Spinal cord (tissue), 10 donors: ENCODE data around the gene PCDHA6. TPM values are rescaled to one million over a fixed set of nuclear protein-coding genes. Genes with fewer than 3 reads are reported as not detected.

Experiments
- DNase-seq, 6 donors: peaks; one replicate each; pipeline versions ENCODE4 v3.0.0 to v3.0.0-alpha.2; 2013 to 2015; ENCODE audit warnings: low spot score in 6 of 6, low read depth in 4 of 6
- H3K27ac ChIP-seq: one replicate; pipeline ENCODE4 v1.5.1; 2013; ENCODE audit warnings: low read depth, low read length, control low read depth
- H3K27me3 ChIP-seq: one replicate; pipeline ENCODE4 v1.6.1; 2013; ENCODE audit warnings: low read length; ENCODE audit not compliant: control insufficient read depth, insufficient read depth
- H3K36me3 ChIP-seq: one replicate; pipeline ENCODE4 v1.6.1; 2013; ENCODE audit warnings: low read length; ENCODE audit not compliant: control insufficient read depth, insufficient read depth
- H3K4me1 ChIP-seq: one replicate; pipeline ENCODE4 v1.6.1; 2013; ENCODE audit warnings: low read length; ENCODE audit not compliant: control insufficient read depth, insufficient read depth
- H3K4me3 ChIP-seq: one replicate; pipeline ENCODE4 v1.5.1; 2013; ENCODE audit warnings: low read depth, low read length, control low read depth
- H3K9me3 ChIP-seq: one replicate; pipeline ENCODE4 v1.6.1; 2013; ENCODE audit warnings: low read length; ENCODE audit not compliant: control insufficient read depth, insufficient read depth
- WGBS: methylation state at CpG from one replicate; pipeline ENCODE4 v1.1.5; 2013; ENCODE audit warnings: missing lambda C conversion rate; ENCODE audit not compliant: insufficient coverage; 5-methylcytosine and 5-hydroxymethylcytosine counted together
- polyA plus RNA-seq, 2 donors: library from polyadenylated mRNA; unstranded; fragments of 120-200 nt; gene quantifications; one replicate each; pipeline ENCODE4 v1.2.1, GENCODE V29; 2013; ENCODE audit not compliant: insufficient read length in 2 of 2
- total RNA-seq, 2 donors: library from RNA; depleted of rRNA in 1 of 2; stranded (reverse); fragments of 120-200 nt in 1 of 2; fragments of >200 nt in 1 of 2; gene quantifications; one replicate each; pipeline versions ENCODE4 v1.2.3 to v1.2.4, GENCODE V29; 2013 to 2014
- donor health status: healthy.

The PCDHA6 gene
- total and polyA plus RNA-seq, 4 donors, result 3.0 to 12.9 (median 9.9) TPM

DNA sequence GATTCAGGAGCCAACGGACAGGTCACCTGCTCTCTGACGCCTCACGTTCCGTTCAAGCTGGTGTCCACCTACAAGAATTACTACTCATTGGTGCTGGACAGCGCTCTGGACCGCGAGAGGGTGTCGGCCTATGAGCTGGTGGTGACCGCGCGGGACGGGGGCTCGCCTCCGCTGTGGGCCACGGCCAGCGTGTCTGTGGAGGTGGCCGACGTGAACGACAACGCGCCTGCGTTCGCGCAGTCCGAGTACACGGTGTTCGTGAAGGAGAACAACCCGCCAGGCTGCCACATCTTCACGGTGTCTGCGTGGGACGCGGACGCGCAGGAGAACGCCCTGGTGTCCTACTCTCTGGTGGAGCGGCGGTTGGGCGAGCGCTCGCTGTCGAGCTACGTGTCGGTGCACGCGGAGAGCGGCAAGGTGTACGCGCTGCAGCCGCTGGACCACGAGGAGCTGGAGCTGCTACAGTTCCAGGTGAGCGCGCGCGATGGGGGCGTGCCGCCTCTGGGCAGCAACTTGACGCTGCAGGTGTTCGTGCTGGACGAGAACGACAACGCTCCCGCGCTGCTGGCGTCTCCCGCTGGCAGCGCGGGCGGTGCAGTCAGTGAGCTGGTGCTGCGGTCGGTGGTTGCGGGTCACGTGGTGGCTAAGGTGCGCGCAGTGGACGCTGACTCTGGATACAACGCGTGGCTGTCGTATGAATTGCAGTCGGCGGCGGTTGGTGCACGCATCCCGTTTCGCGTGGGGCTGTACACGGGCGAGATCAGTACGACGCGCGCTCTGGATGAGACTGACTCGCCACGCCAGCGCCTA, 29.6 kb downstream of the PCDHA6 start:
- WGBS, result 46% methylated on average over 94 of the region's 94 CpGs
- Histone ChIP-seq H3K9me3 (peaks cover 9% of the 10 kb centered on the region), H3K4me1 (no peaks in the 10 kb centered on the region), H3K27me3 (no peaks in the 10 kb centered on the region), H3K4me3 (no peak overlapping the region), H3K27ac (no peak overlapping the region), H3K36me3 (peaks cover 3% of the 10 kb centered on the region)
- DNase-seq, result no peak

GRCh38 chr5:140857987-140858240, 30.2 kb downstream of the PCDHA6 start:
- 50% methylated on average over 22 of the region's 22 CpGs for WGBS
- H3K4me3 ChIP-seq, result no peak overlapping the region
- no peaks in the 10 kb centered on the region for H3K4me1 ChIP-seq
- H3K27ac ChIP-seq, result no peak overlapping the region
- no peaks in the 10 kb centered on the region for H3K27me3 ChIP-seq
- DNase-seq, result no peak
- peaks cover 14% of the 10 kb centered on the region for H3K9me3 ChIP-seq
- H3K36me3 ChIP-seq, result peaks cover 9% of the 10 kb centered on the region

GRCh38 chr5:140862441-140863295, 34.9 kb downstream of the PCDHA6 start:
- Histone ChIP-seq H3K4me3 (no peak overlapping the region), H3K27me3 (no peaks in the 10 kb centered on the region), H3K27ac (no peak overlapping the region), H3K4me1 (no peaks in the 10 kb centered on the region), H3K9me3 (peaks cover 15% of the 10 kb centered on the region), H3K36me3 (peaks cover 13% of the 10 kb centered on the region)
- WGBS, result 34% methylated on average over 76 of the region's 76 CpGs
- DNase-seq, result no peak

DNA sequence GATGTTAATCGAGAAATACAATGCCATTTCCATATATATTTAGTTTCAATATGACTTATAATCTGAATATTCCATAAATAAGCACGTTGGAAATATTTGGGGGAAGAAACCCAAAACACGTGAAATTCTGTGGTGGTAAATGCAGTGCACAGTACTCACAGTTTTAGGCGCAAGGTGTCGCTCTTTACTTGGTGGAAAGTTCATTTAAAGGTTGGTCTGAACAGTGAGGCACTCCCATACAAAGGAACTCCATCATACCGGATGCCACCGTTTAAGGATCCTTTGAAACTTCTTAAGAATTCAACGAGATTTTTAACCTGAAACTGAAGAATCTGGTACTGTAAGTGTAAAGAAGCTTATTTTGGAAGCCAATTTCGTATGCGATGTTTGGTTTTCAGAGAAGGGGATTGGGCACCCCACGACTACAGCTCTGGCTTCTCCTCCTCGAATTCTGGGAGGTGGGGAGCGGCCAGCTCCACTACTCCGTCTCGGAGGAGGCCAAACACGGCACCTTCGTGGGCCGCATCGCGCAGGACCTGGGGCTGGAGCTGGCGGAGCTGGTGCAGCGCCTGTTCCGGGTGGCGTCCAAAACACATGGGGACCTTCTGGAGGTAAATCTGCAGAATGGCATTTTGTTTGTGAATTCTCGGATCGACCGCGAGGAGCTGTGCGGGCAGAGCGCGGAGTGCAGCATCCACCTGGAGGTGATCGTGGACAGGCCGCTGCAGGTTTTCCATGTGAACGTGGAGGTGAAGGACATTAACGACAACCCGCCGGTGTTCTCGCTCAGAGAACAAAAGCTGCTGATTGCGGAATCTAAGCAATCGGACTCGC, 41.2 kb downstream of the PCDHA6 start, which contains the start of gene PCDHA11:
Gene PCDHA11 (plus strand): TSS at position 237 of the 834 bp plus-strand sequence. CDS start 147 bp downstream, at position 384.
- Histone ChIP-seq H3K36me3 (peaks cover 14% of the 10 kb centered on the region), H3K27ac (no peak within 1 kb of the TSS), H3K9me3 (peaks cover 13% of the 10 kb centered on the region), H3K4me3 (peak within 1 kb of the TSS; percentile 7), H3K4me1 (peaks cover 4% of the 10 kb centered on the region), H3K27me3 (no peaks in the 10 kb centered on the region)
- peak in 3 of 6 donors; percentile 19 to 72 (median 60) for DNase-seq
- 11% methylated on average over 32 of the region's 41 CpGs for WGBS

DNA sequence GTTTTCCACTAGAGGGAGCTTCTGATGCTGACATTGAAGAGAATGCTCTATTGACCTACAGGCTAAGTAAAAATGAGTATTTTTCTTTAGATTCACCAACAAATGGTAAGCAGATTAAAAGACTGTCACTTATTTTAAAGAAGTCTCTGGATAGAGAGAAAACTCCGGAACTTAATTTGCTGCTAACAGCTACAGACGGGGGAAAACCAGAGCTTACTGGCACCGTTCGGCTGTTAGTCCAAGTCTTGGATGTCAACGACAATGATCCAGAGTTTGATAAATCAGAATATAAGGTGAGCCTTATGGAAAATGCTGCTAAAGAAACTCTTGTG, 41.8 kb downstream of the PCDHA6 start:
- Histone ChIP-seq H3K36me3 (peaks cover 14% of the 10 kb centered on the region), H3K4me3 (no peak overlapping the region), H3K27ac (no peak overlapping the region), H3K9me3 (peaks cover 13% of the 10 kb centered on the region), H3K4me1 (peaks cover 4% of the 10 kb centered on the region), H3K27me3 (no peaks in the 10 kb centered on the region)
- DNase-seq, result peak in 1 of 6 donors; percentile 43
- WGBS, result 21% methylated on average over 2 of the region's 5 CpGs

- H3K27me3 ChIP-seq, result no peaks in the 10 kb centered on the region
- no peak overlapping the region for H3K27ac ChIP-seq
- peaks cover 13% of the 10 kb centered on the region for H3K9me3 ChIP-seq
- 37% methylated on average over 114 of the region's 114 CpGs for WGBS
- no peak for DNase-seq
- H3K4me3 ChIP-seq, result no peak overlapping the region
- peaks cover 4% of the 10 kb centered on the region for H3K4me1 ChIP-seq
- H3K36me3 ChIP-seq, result peaks cover 17% of the 10 kb centered on the region
Observed at GRCh38 chr5:140870221-140871201, 42.8 kb downstream of the PCDHA6 start.

- H3K27me3 ChIP-seq, result no peaks in the 10 kb centered on the region
- peaks cover 3% of the 10 kb centered on the region for H3K4me1 ChIP-seq
- DNase-seq, result peak in 2 of 6 donors; percentile 9 to 20
- peaks cover 20% of the 10 kb centered on the region for H3K36me3 ChIP-seq
- no peak within 1 kb of the TSS for H3K4me3 ChIP-seq
- H3K27ac ChIP-seq, result no peak within 1 kb of the TSS
- peaks cover 24% of the 10 kb centered on the region for H3K9me3 ChIP-seq
- WGBS, result 20% methylated on average over 34 of the region's 47 CpGs
Observed at GRCh38 chr5:140875085-140876065, 47.6 kb downstream of the PCDHA6 start, which contains the start of gene PCDHA12. TSS of gene PCDHA12 (plus strand) at chr5:140875308. CDS start at chr5:140875473, 165 bp downstream.
